ENCODE measurements around the gene WDR81. TPM values are rescaled to one million over a fixed set of nuclear protein-coding genes. Genes with fewer than 3 reads are reported as not detected.

WDR81 gene
- total RNA-seq, 2 donors from 2014 or later = 32.7 to 41.8 TPM

- no peaks in the 10 kb centered on the region for H3K27me3 ChIP-seq (replicated peaks; ENCODE audit: insufficient read depth)
- DNase-seq (ENCODE audit: low spot score) = no peak
- TF ChIP-seq CTCF (IDR thresholded peaks at IDR 0.05) = no peak
- ATAC-seq (ENCODE audit: insufficient number of reproducible peaks, low FRiP score, low read depth) = no peak
- H3K9me3 ChIP-seq = no peaks in the 10 kb centered on the region
- H3K4me3 ChIP-seq = no peak within 1 kb of the TSS
- no peak within 1 kb of the TSS for H3K27ac ChIP-seq
- H3K4me1 ChIP-seq (ENCODE audit: control insufficient read depth in 1 of 2, low read depth in 2 of 2) = no peaks in the 10 kb centered on the region
- H3K36me3 ChIP-seq = peaks cover 5% of the 10 kb centered on the region
These were observed 18.0 kb downstream of the WDR81 start, which contains the start of gene SERPINF2 for GRCh38 chr17:1742371-1743087. Gene SERPINF2, plus strand, starts transcription at chr17:1742871. Its CDS starts 2,125 bp downstream, at chr17:1744996.

GRCh38 chr17:1743088-1743439 lies 18.6 kb downstream of the WDR81 start:
- H3K27ac ChIP-seq = no peak overlapping the region
- no peak for DNase-seq (ENCODE audit: low spot score)
- no peaks in the 10 kb centered on the region for H3K36me3 ChIP-seq
- H3K9me3 ChIP-seq = no peaks in the 10 kb centered on the region
- no peaks in the 10 kb centered on the region for H3K27me3 ChIP-seq (replicated peaks; ENCODE audit: insufficient read depth)
- H3K4me1 ChIP-seq (ENCODE audit: control insufficient read depth in 1 of 2, low read depth in 2 of 2) = no peaks in the 10 kb centered on the region
- no peak for ATAC-seq (ENCODE audit: insufficient number of reproducible peaks, low FRiP score, low read depth)
- H3K4me3 ChIP-seq = no peak overlapping the region
- TF ChIP-seq CTCF (IDR thresholded peaks at IDR 0.05) = no peak

- DNase-seq (ENCODE audit: low spot score) (no peak), ATAC-seq (ENCODE audit: insufficient number of reproducible peaks, low FRiP score, low read depth) (no peak)
- Histone ChIP-seq H3K27me3 (replicated peaks; ENCODE audit: insufficient read depth) (no peaks in the 10 kb centered on the region), H3K4me3 (no peak overlapping the region), H3K4me1 (ENCODE audit: control insufficient read depth in 1 of 2, low read depth in 2 of 2) (no peaks in the 10 kb centered on the region), H3K9me3 (no peaks in the 10 kb centered on the region), H3K27ac (no peak overlapping the region), H3K36me3 (no peaks in the 10 kb centered on the region)
- TF ChIP-seq CTCF (IDR thresholded peaks at IDR 0.05) = no peak
These were observed 20.3 kb downstream of the WDR81 start for GRCh38 chr17:1744551-1745512.

- DNase-seq (ENCODE audit: low spot score) (no peak), ATAC-seq (ENCODE audit: insufficient number of reproducible peaks, low FRiP score, low read depth) (no peak)
- H3K36me3 ChIP-seq = no peaks in the 10 kb centered on the region
- no peaks in the 10 kb centered on the region for H3K27me3 ChIP-seq (replicated peaks; ENCODE audit: insufficient read depth)
- no peak overlapping the region for H3K27ac ChIP-seq
- no peaks in the 10 kb centered on the region for H3K4me1 ChIP-seq (ENCODE audit: control insufficient read depth in 1 of 2, low read depth in 2 of 2)
- no peak overlapping the region for H3K4me3 ChIP-seq
- no peak for TF ChIP-seq CTCF (IDR thresholded peaks at IDR 0.05)
- no peaks in the 10 kb centered on the region for H3K9me3 ChIP-seq
These were observed 21.1 kb downstream of the WDR81 start for GRCh38 chr17:1745513-1746020.

GRCh38 chr17:1746975-1747543 lies 22.6 kb downstream of the WDR81 start:
- Histone ChIP-seq H3K4me1 (ENCODE audit: control insufficient read depth in 1 of 2, low read depth in 2 of 2) (no peaks in the 10 kb centered on the region), H3K36me3 (no peaks in the 10 kb centered on the region), H3K4me3 (no peak overlapping the region), H3K9me3 (no peaks in the 10 kb centered on the region), H3K27me3 (replicated peaks; ENCODE audit: insufficient read depth) (no peaks in the 10 kb centered on the region), H3K27ac (no peak overlapping the region)
- DNase-seq (ENCODE audit: low spot score) (no peak), ATAC-seq (ENCODE audit: insufficient number of reproducible peaks, low FRiP score, low read depth) (no peak)
- TF ChIP-seq CTCF (IDR thresholded peaks at IDR 0.05) = no peak
